HepG2 (cell line): ENCODE measurements around the gene DDO. TPM values are rescaled to one million over a fixed set of nuclear protein-coding genes. Genes with fewer than 3 reads are reported as not detected.
A peak's percentile ranks its signal among the peaks of the same experiment; 100 is the strongest.

ENCODE experiments used
- MTA3 ChIP-seq: sonication (generic); formaldehyde crosslinking; IDR thresholded peaks from 2 replicates; pipeline ENCODE4 v1.4.0; 2020; ENCODE audit warnings: missing genetic modification reagents
- SMAD3 ChIP-seq: sonication (generic); formaldehyde crosslinking; IDR thresholded peaks from 2 replicates; pipeline ENCODE4 v1.4.0; 2020; ENCODE audit warnings: missing genetic modification reagents
- SMC3 ChIP-seq: IDR thresholded peaks from 2 replicates; pipeline ENCODE4 v1.6.1; 2011; ENCODE audit warnings: low read length, improper control_type of control experiment
- SSRP1 ChIP-seq: IDR thresholded peaks from 2 replicates; pipeline ENCODE4 v1.6.1; 2016; ENCODE audit warnings: control low read depth
- ZBTB26 ChIP-seq: IDR thresholded peaks from 2 replicates; pipeline ENCODE4 v1.6.1; 2016; ENCODE audit warnings: missing compliant biosample characterization, missing genetic modification reagents, borderline replicate concordance
- ZBTB38 ChIP-seq: sonication (generic); formaldehyde crosslinking; IDR thresholded peaks from 2 replicates; pipeline ENCODE4 v1.5.1; 2020; ENCODE audit warnings: mild to moderate bottlenecking, missing genetic modification reagents
- ZNF343 ChIP-seq: sonication (generic); formaldehyde crosslinking; IDR thresholded peaks from 2 replicates; pipeline ENCODE4 v1.4.0; 2020; ENCODE audit warnings: mild to moderate bottlenecking, missing genetic modification reagents
- ZNF746 ChIP-seq: sonication (generic); formaldehyde crosslinking; IDR thresholded peaks from 2 replicates; pipeline ENCODE4 v1.8.0; 2022; ENCODE audit warnings: mild to moderate bottlenecking, missing genetic modification reagents
- ZNF768 ChIP-seq: sonication (generic); formaldehyde crosslinking; IDR thresholded peaks from 2 replicates; pipeline ENCODE4 v1.4.0; 2020; ENCODE audit warnings: missing genetic modification reagents
- polyA plus RNA-seq, 8 experiments: library from polyadenylated mRNA; depleted of rRNA in 3 of 8; stranded (reverse) in 7 of 8; unstranded in 1 of 8; fragments of >200 nt; fragmentation: Illumina TruSeq in 4 of 8; extraction: Trizol in 4 of 8; gene quantifications; 2 replicates each; pipeline versions ENCODE4 v1.2.1 to v1.2.3, GENCODE V29; 2011 to 2016; ENCODE audit warnings: low read depth in 4 of 8, missing spikeins in 1 of 8, mixed read lengths in 1 of 8; ENCODE audit not compliant: insufficient read depth in 1 of 8
- total RNA-seq, 5 experiments: library from RNA; depleted of rRNA; stranded (reverse); fragments of >200 nt; fragmentation: Illumina TruSeq; extraction: Trizol; gene quantifications; 2 replicates each; pipeline ENCODE4 v1.2.3, GENCODE V29; 2016; ENCODE audit warnings: low read depth in 1 of 5
- TF ChIP-seq, protein P1 (sequence below): sonication (generic); formaldehyde crosslinking; IDR thresholded peaks from 2 replicates; pipeline ENCODE4 v1.8.0; 2022; ENCODE audit warnings: low read depth, missing genetic modification reagents
- TF ChIP-seq, protein P2 (sequence below): sonication (generic); formaldehyde crosslinking; IDR thresholded peaks from 2 replicates; pipeline ENCODE4 v1.4.0; 2020; ENCODE audit warnings: mild to moderate bottlenecking, missing genetic modification reagents

Gene DDO
- total and polyA plus RNA-seq, 2 of the 13 experiments (the other 11 are each of a cell fraction or from before 2014, with no cell fraction given), result 6.1 to 10.3 TPM

GRCh38 chr6:110385458-110385863 lies 29.9 kb downstream of the DDO start (continued):
- TF ChIP-seq MTA3 (CRISPR knock-in tag), result no peak
- no peak for TF ChIP-seq ZBTB38 (CRISPR knock-in tag)
- TF ChIP-seq, protein P1, sequence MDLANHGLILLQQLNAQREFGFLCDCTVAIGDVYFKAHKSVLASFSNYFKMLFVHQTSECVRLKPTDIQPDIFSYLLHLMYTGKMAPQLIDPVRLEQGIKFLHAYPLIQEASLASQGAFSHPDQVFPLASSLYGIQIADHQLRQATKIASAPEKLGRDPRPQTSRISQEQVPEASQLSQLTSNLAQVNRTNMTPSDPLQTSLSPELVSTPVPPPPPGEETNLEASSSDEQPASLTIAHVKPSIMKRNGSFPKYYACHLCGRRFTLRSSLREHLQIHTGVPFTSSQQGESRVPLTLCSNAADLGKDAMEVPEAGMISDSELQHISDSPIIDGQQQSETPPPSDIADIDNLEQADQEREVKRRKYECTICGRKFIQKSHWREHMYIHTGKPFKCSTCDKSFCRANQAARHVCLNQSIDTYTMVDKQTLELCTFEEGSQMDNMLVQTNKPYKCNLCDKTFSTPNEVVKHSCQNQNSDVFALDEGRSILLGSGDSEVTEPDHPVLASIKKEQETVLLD (CRISPR knock-in tag), result no peak
- TF ChIP-seq ZNF343, result no peak
- 0 out of 2 replicates have a peak, but pooled peaks have one; percentile 2 for TF ChIP-seq SMC3
- no peak for TF ChIP-seq SMAD3 (CRISPR knock-in tag)
- no peak for TF ChIP-seq ZNF768
- TF ChIP-seq SSRP1 (CRISPR knock-in tag), result no peak
- no peak for TF ChIP-seq ZBTB26 (CRISPR knock-in tag)
- TF ChIP-seq, protein P2, sequence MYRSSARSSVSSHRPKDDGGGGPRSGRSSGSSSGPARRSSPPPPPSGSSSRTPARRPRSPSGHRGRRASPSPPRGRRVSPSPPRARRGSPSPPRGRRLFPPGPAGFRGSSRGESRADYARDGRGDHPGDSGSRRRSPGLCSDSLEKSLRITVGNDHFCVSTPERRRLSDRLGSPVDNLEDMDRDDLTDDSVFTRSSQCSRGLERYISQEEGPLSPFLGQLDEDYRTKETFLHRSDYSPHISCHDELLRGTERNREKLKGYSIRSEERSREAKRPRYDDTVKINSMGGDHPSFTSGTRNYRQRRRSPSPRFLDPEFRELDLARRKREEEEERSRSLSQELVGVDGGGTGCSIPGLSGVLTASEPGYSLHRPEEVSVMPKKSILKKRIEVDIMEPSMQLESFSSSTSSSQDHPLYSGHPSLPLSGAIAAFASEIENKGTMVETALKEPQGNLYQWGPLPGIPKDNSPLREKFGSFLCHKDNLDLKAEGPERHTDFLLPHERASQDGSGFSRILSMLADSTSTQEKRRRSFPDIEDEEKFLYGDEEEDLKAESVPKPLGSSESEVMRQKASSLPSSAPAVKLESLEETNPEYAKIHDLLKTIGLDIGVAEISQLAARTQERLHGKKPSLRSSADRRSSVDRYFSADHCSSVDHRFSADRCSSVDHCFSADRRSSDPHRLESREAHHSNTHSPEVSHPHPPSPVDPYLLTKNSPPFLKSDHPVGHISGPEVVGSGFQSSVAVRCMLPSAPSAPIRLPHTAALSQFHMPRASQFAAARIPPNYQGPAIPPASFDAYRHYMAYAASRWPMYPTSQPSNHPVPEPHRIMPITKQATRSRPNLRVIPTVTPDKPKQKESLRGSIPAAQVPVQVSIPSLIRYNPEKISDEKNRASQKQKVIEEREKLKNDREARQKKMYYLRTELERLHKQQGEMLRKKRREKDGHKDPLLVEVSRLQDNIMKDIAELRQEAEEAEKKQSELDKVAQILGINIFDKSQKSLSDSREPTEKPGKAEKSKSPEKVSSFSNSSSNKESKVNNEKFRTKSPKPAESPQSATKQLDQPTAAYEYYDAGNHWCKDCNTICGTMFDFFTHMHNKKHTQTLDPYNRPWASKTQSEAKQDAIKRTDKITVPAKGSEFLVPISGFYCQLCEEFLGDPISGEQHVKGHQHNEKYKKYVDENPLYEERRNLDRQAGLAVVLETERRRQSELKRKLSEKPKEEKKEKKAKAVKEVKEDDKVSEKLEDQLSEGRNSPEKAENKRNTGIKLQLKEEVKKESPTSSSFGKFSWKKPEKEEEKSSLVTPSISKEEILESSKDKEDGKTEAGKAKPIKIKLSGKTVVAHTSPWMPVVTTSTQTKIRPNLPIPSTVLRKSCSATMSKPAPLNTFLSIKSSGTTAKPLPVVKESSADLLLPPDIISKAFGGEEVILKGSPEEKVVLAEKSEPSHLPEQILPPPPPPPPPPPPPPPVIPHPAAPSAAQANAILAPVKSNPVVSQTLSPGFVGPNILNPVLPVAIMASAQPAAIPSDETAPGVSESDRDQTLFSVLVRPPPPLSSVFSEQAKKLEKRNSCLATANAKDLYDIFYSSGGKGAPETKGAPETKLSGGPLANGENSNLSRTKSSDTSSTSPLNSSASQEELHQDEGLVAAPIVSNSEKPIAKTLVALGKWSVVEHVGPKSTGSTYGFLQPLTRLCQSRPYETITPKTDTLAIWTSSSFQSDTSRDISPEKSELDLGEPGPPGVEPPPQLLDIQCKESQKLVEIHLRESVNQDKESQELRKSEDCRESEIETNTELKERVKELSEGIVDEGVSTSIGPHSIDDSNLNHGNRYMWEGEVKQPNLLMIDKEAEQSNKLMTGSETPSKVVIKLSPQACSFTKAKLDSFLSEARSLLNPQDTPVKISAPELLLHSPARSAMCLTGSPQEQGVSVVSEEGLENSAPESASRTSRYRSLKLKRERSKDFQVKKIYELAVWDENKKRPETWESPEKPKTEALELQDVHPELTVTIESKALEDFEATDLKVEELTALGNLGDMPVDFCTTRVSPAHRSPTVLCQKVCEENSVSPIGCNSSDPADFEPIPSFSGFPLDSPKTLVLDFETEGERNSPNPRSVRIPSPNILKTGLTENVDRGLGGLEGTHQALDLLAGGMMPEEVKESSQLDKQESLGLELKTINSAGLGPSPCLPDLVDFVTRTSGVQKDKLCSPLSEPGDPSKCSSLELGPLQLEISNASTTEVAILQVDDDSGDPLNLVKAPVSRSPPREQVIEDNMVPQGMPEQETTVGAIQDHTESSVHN, result no peak
- TF ChIP-seq ZNF746 (CRISPR knock-in tag), result no peak
